ENCODE data around the gene SEPTIN1.

The SEPTIN1 gene

GRCh38 chr16:30376461-30376902 lies 5.9 kb downstream of the SEPTIN1 start:
- Mint-ChIP-seq H3K9me3 (no peaks in the 10 kb centered on the region), H3K4me3 (peak overlapping the region; percentile 92), H3K36me3 (ENCODE audit: low read depth) (peaks cover 27% of the 10 kb centered on the region), H3K27me3 (ENCODE audit: low read depth) (no peaks in the 10 kb centered on the region), H3K27ac (no peak overlapping the region), H3K4me1 (ENCODE audit: low read depth) (peaks cover 28% of the 10 kb centered on the region)
- DNase-seq (ENCODE audit: low spot score): no peak

DNA sequence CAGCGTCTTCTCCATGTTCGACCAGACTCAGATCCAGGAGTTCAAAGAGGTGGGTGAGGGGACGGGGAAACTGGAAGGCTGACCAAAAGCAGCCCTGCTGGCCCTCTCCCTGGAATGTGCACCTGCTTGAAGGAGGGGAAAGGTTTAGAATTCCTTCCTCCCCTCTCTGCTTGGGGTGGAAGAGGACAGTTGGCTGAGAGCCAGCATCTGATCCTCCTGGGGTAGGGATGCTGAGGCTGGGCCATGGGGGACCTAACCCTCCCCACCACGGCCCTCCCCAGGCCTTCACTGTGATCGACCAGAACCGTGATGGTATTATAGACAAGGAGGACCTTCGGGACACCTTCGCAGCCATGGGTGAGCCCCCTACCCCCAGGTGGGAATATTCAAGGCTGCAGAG lies 6.5 kb downstream of the SEPTIN1 start:
- Mint-ChIP-seq H3K36me3 (ENCODE audit: low read depth) (peaks cover 22% of the 10 kb centered on the region), H3K27ac (peak overlapping the region; percentile 62), H3K27me3 (ENCODE audit: low read depth) (no peaks in the 10 kb centered on the region), H3K4me1 (ENCODE audit: low read depth) (peaks cover 30% of the 10 kb centered on the region), H3K9me3 (no peaks in the 10 kb centered on the region), H3K4me3 (no peak overlapping the region)
- no peak for DNase-seq (ENCODE audit: low spot score)

DNA sequence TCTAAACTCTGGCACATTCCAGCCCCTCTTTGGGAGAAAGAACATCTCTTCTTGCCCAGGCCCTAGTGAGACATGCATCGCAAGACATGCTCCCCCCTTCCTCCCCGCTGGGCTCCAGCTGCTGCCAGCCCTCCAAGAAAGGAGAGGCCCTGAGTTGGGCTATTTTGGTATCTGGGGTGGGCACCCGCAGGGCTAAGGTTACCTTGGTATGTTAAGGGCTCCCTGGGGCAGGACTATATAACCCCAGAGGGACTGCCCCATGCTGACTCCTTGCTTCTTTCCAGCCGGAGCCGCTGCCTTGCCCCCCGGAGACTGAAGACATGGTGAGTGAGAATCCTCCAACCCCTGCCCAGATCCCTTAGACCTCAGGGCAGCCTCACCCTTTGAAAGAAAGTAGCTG lies 7.8 kb downstream of the SEPTIN1 start, which contains the start of gene MYL11:
MYL11 (plus strand) TSS at position 265 of the 400 bp plus-strand sequence; CDS start at position 321, 56 bp downstream.
- Mint-ChIP-seq H3K9me3 (no peaks in the 10 kb centered on the region), H3K4me3 (no peak within 1 kb of the TSS)

DNA sequence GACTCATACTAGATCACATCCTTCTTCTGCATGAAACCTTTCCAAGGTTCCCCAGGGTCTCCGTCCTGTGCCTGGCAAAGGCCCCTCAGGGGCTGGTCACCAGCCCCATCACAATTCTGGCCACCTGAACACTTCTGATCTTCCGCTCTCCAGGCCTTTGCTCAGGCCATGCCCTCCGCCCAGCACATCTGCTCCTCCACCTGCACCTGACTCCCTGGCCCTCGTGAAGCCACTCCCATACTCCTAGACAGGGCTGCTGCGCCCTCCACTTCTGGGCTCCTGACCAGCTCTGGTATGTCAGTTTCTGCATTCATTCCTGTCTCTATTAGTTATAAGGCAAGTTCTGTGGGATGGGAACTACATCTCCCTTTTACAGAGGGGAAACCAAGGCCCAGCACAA lies 9.6 kb downstream of the SEPTIN1 start:
- DNase-seq (ENCODE audit: low spot score): no peak
- H3K9me3 Mint-ChIP-seq: no peaks in the 10 kb centered on the region
- peak overlapping the region; percentile 25 for H3K4me3 Mint-ChIP-seq
- H3K27me3 Mint-ChIP-seq (ENCODE audit: low read depth): no peaks in the 10 kb centered on the region
- H3K4me1 Mint-ChIP-seq (ENCODE audit: low read depth): peaks cover 22% of the 10 kb centered on the region
- peak overlapping the region; percentile 77 for H3K27ac Mint-ChIP-seq
- peaks cover 6% of the 10 kb centered on the region for H3K36me3 Mint-ChIP-seq (ENCODE audit: low read depth)

More for the DNA sequence above, 7.8 kb downstream of the SEPTIN1 start, which contains the start of gene MYL11:
- Mint-ChIP-seq H3K36me3 (ENCODE audit: low read depth) (peaks cover 12% of the 10 kb centered on the region), H3K27ac (peak within 1 kb of the TSS; percentile 62), H3K4me1 (ENCODE audit: low read depth) (peaks cover 21% of the 10 kb centered on the region), H3K27me3 (ENCODE audit: low read depth) (no peaks in the 10 kb centered on the region)
- no peak for DNase-seq (ENCODE audit: low spot score)

DNA sequence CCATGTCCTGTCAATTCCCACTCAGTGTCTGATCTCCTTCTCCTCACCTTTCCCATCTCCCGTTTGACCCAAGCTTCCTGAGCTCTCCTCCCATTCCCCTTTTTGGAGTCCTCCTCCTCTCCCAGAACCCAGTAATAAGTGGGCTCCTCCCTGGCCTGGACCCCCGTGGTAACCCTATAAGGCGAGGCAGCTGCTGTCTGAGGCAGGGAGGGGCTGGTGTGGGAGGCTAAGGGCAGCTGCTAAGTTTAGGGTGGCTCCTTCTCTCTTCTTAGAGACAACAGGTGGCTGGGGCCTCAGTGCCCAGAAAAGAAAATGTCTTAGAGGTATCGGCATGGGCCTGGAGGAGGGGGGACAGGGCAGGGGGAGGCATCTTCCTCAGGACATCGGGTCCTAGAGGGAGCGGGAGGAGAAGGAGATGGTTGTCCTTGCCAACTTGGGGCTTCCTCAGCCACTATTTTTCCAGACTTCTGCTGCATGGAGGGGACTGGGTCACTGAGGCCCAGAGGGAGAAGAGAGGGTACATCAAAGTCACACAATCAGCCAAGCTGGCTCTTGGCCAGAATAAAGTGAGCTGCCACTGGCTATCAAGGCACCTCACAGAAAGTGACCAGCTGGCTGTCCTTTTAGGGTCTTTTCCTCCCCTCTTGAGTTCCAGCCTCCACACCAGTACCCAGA lies 10.2 kb downstream of the SEPTIN1 start:
- Mint-ChIP-seq H3K4me3 (peak overlapping the region; percentile 90), H3K9me3 (no peaks in the 10 kb centered on the region), H3K27ac (peak overlapping the region; percentile 91), H3K4me1 (ENCODE audit: low read depth) (peaks cover 24% of the 10 kb centered on the region), H3K27me3 (ENCODE audit: low read depth) (no peaks in the 10 kb centered on the region), H3K36me3 (ENCODE audit: low read depth) (peaks cover 9% of the 10 kb centered on the region)
- DNase-seq (ENCODE audit: low spot score): no peak

- H3K27ac Mint-ChIP-seq: peak overlapping the region; percentile 91
- H3K27me3 Mint-ChIP-seq (ENCODE audit: low read depth): no peaks in the 10 kb centered on the region
- H3K4me1 Mint-ChIP-seq (ENCODE audit: low read depth): peaks cover 29% of the 10 kb centered on the region
- no peak for DNase-seq (ENCODE audit: low spot score)
- H3K9me3 Mint-ChIP-seq: no peaks in the 10 kb centered on the region
- peaks cover 15% of the 10 kb centered on the region for H3K36me3 Mint-ChIP-seq (ENCODE audit: low read depth)
- peak overlapping the region; percentile 90 for H3K4me3 Mint-ChIP-seq
Measured at GRCh38 chr16:30371248-30371816, 11.0 kb downstream of the SEPTIN1 start.

DNA sequence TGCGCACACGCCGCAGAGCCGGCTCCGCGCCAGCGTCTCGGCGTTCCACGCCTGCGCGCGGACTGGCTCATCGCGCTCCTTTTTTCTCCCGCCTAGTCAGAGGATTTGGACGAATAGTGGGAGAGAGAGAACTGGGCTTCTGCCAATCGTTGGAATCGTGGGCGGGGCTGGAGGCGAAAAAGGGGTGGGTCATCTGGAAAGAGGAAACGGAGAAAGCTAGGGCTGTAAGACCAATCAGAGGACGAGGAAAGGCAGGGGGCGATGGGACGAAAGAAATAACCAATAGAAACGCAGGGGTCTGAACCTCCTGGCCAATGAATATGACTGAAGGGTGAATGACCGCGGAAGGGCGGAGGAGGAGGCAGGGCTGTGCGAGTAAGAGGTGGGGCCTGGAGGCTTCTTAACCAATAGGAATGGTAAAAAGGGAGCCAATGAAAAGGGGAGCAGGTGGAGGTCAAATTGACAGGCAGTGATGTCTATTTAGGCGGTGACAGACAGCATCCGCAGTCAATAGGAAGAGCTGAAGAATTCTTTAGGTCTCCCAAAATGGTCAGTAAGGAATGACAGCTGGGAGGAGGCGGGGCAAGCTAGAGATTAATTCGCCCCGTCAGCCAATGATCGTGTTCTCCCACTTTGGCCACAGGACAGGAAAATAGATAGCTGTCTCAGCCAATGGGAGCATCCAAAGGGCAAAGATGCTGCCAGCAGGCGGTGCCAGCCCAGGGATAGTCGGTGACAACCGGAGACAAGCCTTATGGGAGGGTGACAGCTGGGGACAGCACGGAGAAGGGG lies 11.7 kb downstream of the SEPTIN1 start, which contains the start of gene TBC1D10B:
TBC1D10B (minus strand) TSS at position 39 of the 792 bp plus-strand sequence. CDS start 311 bp downstream, outside the sequence.
- peaks cover 17% of the 10 kb centered on the region for H3K36me3 Mint-ChIP-seq (ENCODE audit: low read depth)
- DNase-seq (ENCODE audit: low spot score): peak; percentile 99
- H3K27ac Mint-ChIP-seq: peak within 1 kb of the TSS; percentile 91
- H3K27me3 Mint-ChIP-seq (ENCODE audit: low read depth): no peaks in the 10 kb centered on the region
- no peaks in the 10 kb centered on the region for H3K9me3 Mint-ChIP-seq
- peak within 1 kb of the TSS; percentile 90 for H3K4me3 Mint-ChIP-seq
- peaks cover 32% of the 10 kb centered on the region for H3K4me1 Mint-ChIP-seq (ENCODE audit: low read depth)

GRCh38 chr16:30369938-30370455 lies 12.4 kb downstream of the SEPTIN1 start:
- no peaks in the 10 kb centered on the region for H3K27me3 Mint-ChIP-seq (ENCODE audit: low read depth)
- DNase-seq (ENCODE audit: low spot score): no peak
- no peaks in the 10 kb centered on the region for H3K9me3 Mint-ChIP-seq
- H3K4me1 Mint-ChIP-seq (ENCODE audit: low read depth): peaks cover 36% of the 10 kb centered on the region
- peak overlapping the region; percentile 91 for H3K27ac Mint-ChIP-seq
- H3K36me3 Mint-ChIP-seq (ENCODE audit: low read depth): peaks cover 21% of the 10 kb centered on the region
- peak overlapping the region; percentile 90 for H3K4me3 Mint-ChIP-seq

GRCh38 chr16:30369091-30369937 lies 13.0 kb downstream of the SEPTIN1 start:
- H3K36me3 Mint-ChIP-seq (ENCODE audit: low read depth): peaks cover 26% of the 10 kb centered on the region
- H3K27me3 Mint-ChIP-seq (ENCODE audit: low read depth): no peaks in the 10 kb centered on the region
- H3K27ac Mint-ChIP-seq: peak overlapping the region; percentile 37
- H3K4me1 Mint-ChIP-seq (ENCODE audit: low read depth): peaks cover 37% of the 10 kb centered on the region
- no peak for DNase-seq (ENCODE audit: low spot score)
- H3K4me3 Mint-ChIP-seq: peak overlapping the region; percentile 89
- no peaks in the 10 kb centered on the region for H3K9me3 Mint-ChIP-seq

DNA sequence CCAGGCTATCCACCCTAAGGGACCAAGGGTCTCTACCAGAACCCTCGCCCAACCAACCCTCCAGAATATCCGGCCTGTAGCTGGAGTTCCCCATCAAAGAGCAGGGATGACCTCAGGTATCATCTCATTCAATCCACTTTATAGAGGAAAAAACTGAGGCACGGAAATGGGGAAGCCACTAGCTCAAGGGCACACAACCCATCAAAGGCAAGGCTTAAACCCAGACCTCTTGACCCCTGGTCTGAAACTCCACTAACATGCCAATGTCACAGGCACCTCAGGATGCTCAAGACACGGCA lies 13.6 kb downstream of the SEPTIN1 start:
- peak overlapping the region; percentile 89 for H3K4me3 Mint-ChIP-seq
- H3K27me3 Mint-ChIP-seq (ENCODE audit: low read depth): no peaks in the 10 kb centered on the region
- no peak for DNase-seq (ENCODE audit: low spot score)
- peaks cover 28% of the 10 kb centered on the region for H3K36me3 Mint-ChIP-seq (ENCODE audit: low read depth)
- no peaks in the 10 kb centered on the region for H3K9me3 Mint-ChIP-seq
- H3K27ac Mint-ChIP-seq: peak overlapping the region; percentile 37
- H3K4me1 Mint-ChIP-seq (ENCODE audit: low read depth): peaks cover 37% of the 10 kb centered on the region

GRCh38 chr16:30368122-30368791 lies 14.1 kb downstream of the SEPTIN1 start:
- DNase-seq (ENCODE audit: low spot score): no peak
- Mint-ChIP-seq H3K9me3 (no peaks in the 10 kb centered on the region), H3K4me1 (ENCODE audit: low read depth) (peaks cover 37% of the 10 kb centered on the region), H3K4me3 (peak overlapping the region; percentile 89), H3K27ac (peak overlapping the region; percentile 37), H3K27me3 (ENCODE audit: low read depth) (no peaks in the 10 kb centered on the region), H3K36me3 (ENCODE audit: low read depth) (peaks cover 30% of the 10 kb centered on the region)

GRCh38 chr16:30367349-30368009 lies 14.9 kb downstream of the SEPTIN1 start:
- no peaks in the 10 kb centered on the region for H3K27me3 Mint-ChIP-seq (ENCODE audit: low read depth)
- H3K27ac Mint-ChIP-seq: peak overlapping the region; percentile 28
- H3K9me3 Mint-ChIP-seq: no peaks in the 10 kb centered on the region
- peaks cover 36% of the 10 kb centered on the region for H3K36me3 Mint-ChIP-seq (ENCODE audit: low read depth)
- H3K4me1 Mint-ChIP-seq (ENCODE audit: low read depth): peaks cover 39% of the 10 kb centered on the region
- peak overlapping the region; percentile 89 for H3K4me3 Mint-ChIP-seq
- DNase-seq (ENCODE audit: low spot score): no peak

Data from T-helper 2 cell treated with Interferon-gamma antibody and Interleukin-4, amounts not matched to agents 5 μg/mL and 100 μg/mL, for 36 hours (primary cell).